Hepatocyte (in vitro differentiated cells): ENCODE data around the gene SYT3.

Experiments
- CTCF ChIP-seq: fragments of 200-600 bp; sonication (generic); IDR thresholded peaks from 2 replicates; pipeline ENCODE4 v1.5.1; 2016; ENCODE audit warnings: antibody characterized with exemption, mild to moderate bottlenecking; ENCODE audit not compliant: poor library complexity
- EZH2 ChIP-seq: fragments of 200-600 bp; sonication (generic); IDR thresholded peaks from 2 replicates; pipeline ENCODE4 v1.6.1; 2016; ENCODE audit warnings: antibody characterized with exemption, mild to moderate bottlenecking, borderline replicate concordance

DNA sequence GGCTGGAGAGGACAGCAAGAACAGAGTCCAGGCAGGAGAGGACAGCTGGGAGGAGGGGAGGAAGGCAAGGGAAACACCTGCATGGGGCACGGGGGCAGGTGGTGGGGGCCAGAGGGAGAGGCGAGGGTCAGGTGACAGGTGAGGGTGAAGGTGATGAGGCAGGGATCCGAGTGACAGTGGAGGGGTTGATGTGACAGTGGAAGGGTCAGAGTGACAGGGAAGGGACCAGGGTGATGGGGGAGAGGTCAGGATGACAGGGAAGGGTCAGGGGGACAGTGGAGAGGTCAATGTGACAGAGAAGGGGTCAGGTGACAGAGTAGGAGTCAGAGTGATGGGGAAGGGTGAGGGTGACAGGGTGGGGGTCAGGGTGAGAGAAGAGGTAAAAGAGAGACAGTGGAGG is 38.6 kb upstream of the SYT3 start:
- TF ChIP-seq CTCF (no peak), EZH2 (no peak)
